UCSD-AML1 (cell line): ENCODE results near the gene RTTN.
A peak's percentile ranks its signal among the peaks of the same experiment; 100 is the strongest.
"Not testable (repeated sequence)": the region's sequence is repeated elsewhere in the genome, so short reads cannot be mapped to it uniquely, and the experiment has no call there.

Experiments used
- DNase-seq: peaks from one replicate; lab custom pipeline; 2025; ENCODE audit not compliant: unreplicated experiment; lab: John Stamatoyannopoulos, UW

RTTN gene

GRCh38 chr18:69981948-69982347 is 223.5 kb downstream of the RTTN start:
- DNase-seq = no peak

- DNase-seq = no peak
These were observed 224.3 kb downstream of the RTTN start for GRCh38 chr18:69980982-69981804.

GRCh38 chr18:69980509-69980908 is 225.0 kb downstream of the RTTN start:
- no peak for DNase-seq

GRCh38 chr18:69978732-69979715 is 226.5 kb downstream of the RTTN start:
- DNase-seq = no peak

- not testable (repeated sequence) for DNase-seq
These were observed 230.2 kb downstream of the RTTN start for GRCh38 chr18:69975294-69975693.

- no peak for DNase-seq
These were observed 231.1 kb downstream of the RTTN start for GRCh38 chr18:69974365-69974764.

- DNase-seq = no peak
These were observed 236.0 kb downstream of the RTTN start for GRCh38 chr18:69969491-69969890.

GRCh38 chr18:69968039-69968438 is 237.4 kb downstream of the RTTN start:
- no peak for DNase-seq

GRCh38 chr18:69963196-69963595 is 242.3 kb downstream of the RTTN start:
- DNase-seq = no peak

GRCh38 chr18:69961718-69962117 is 243.8 kb downstream of the RTTN start:
- peak; percentile 11 for DNase-seq

- no peak for DNase-seq
These were observed 247.1 kb downstream of the RTTN start for GRCh38 chr18:69958422-69958821.

GRCh38 chr18:69957747-69958146 is 247.7 kb downstream of the RTTN start:
- DNase-seq = no peak

GRCh38 chr18:69956665-69957620 is 248.5 kb downstream of the RTTN start:
- no peak for DNase-seq

- DNase-seq = no peak
These were observed 249.4 kb downstream of the RTTN start for GRCh38 chr18:69956057-69956456.

GRCh38 chr18:69954719-69955480 is 250.6 kb downstream of the RTTN start:
- DNase-seq = no peak

GRCh38 chr18:69953191-69953590 is 252.3 kb downstream of the RTTN start:
- no peak for DNase-seq
